Measurements from ENCODE around the gene EPRS1. TPM values are rescaled to one million over a fixed set of nuclear protein-coding genes. Genes with fewer than 3 reads are reported as not detected.
A peak's percentile ranks its signal among the peaks of the same experiment; 100 is the strongest.

EPRS1 gene
- total and polyA plus RNA-seq, 2 of the 13 experiments (the other 11 are each of a cell fraction or from before 2014, with no cell fraction given) = 86.1 to 124 TPM

- peak; percentile 46; the same call in 1 of the 2 replicates for TF ChIP-seq ZNF362 (CRISPR knock-in tag; IDR thresholded peaks at IDR 0.05; ENCODE audit: borderline replicate concordance)
- TF ChIP-seq ZNF609 (CRISPR knock-in tag; IDR thresholded peaks at IDR 0.05; ENCODE audit: borderline replicate concordance) = peak; percentile 17; the same call in 1 of the 2 replicates
- TF ChIP-seq GZF1 (CRISPR knock-in tag; IDR thresholded peaks at IDR 0.05) = peak; percentile 62; the same call in 1 of the 2 replicates
- peak; percentile 43; the same call in 1 of the 2 replicates for TF ChIP-seq ZNF430 (CRISPR knock-in tag; IDR thresholded peaks at IDR 0.05)
- no peak for TF ChIP-seq ZNF276 (CRISPR knock-in tag; IDR thresholded peaks at IDR 0.05; ENCODE audit: low read depth)
- peak; percentile 75; the same call in 1 of the 2 replicates for TF ChIP-seq ZNF281 (CRISPR knock-in tag; IDR thresholded peaks at IDR 0.05; ENCODE audit: borderline replicate concordance)
- TF ChIP-seq ZNF280B (CRISPR knock-in tag; IDR thresholded peaks at IDR 0.05; ENCODE audit: borderline replicate concordance) = no peak
- no peak for TF ChIP-seq BRD4 (CRISPR knock-in tag; IDR thresholded peaks at IDR 0.05)
- no peak for TF ChIP-seq ADNP (CRISPR knock-in tag; IDR thresholded peaks at IDR 0.05)
- TF ChIP-seq ZKSCAN8 (CRISPR knock-in tag; IDR thresholded peaks at IDR 0.05; ENCODE audit: borderline replicate concordance) = peak; percentile 46; the same call in 1 of the 2 replicates
- no peak for TF ChIP-seq SNAI1 (CRISPR knock-in tag; IDR thresholded peaks at IDR 0.05; ENCODE audit: borderline replicate concordance)
- TF ChIP-seq ZNF317 (CRISPR knock-in tag; IDR thresholded peaks at IDR 0.05) = no peak
- TF ChIP-seq KDM2A (CRISPR knock-in tag; IDR thresholded peaks at IDR 0.05; ENCODE audit: borderline replicate concordance, low read depth) = peak; percentile 60; the same call in 1 of the 2 replicates
- peak; percentile 81 for TF ChIP-seq SALL1 (CRISPR knock-in tag; IDR thresholded peaks at IDR 0.05)
Measured at GRCh38 chr1:220089650-220090556, 43.6 kb upstream of the EPRS1 start, which contains the start of gene BPNT1 (continued).
